HuH-7 (cell line): ENCODE data around the gene PRORP.
"Not testable (repeated sequence)": the region's sequence is repeated elsewhere in the genome, so short reads cannot be mapped to it uniquely, and the experiment has no call there.

Experiments used
- DNase-seq: peaks from one replicate; pipeline ENCODE4 v3.0.0; 2011; ENCODE audit warnings: low spot score

The PRORP gene

DNA sequence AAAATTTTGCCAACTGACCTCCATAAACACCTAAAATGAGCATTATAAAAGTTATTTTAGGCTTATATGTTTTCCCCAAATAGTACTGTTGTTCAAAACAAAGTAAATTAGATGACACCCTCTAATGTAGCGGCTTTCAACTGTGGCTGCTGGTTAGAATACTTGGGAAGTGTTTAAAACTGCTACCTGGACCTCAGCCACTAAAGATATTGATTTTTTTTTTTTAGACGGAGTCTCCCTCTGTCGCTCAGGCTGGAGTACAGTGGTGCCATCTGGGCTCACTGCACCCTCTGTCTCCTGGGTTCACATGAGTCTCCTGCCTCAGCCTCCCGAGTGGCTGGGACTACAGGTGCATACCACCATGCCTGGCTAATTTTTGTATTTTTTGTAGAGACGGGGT is 16.2 kb downstream of the PRORP start:
- DNase-seq, result no peak

- no peak for DNase-seq
These were observed 18.6 kb downstream of the PRORP start for GRCh38 chr14:35140718-35141581.

DNA sequence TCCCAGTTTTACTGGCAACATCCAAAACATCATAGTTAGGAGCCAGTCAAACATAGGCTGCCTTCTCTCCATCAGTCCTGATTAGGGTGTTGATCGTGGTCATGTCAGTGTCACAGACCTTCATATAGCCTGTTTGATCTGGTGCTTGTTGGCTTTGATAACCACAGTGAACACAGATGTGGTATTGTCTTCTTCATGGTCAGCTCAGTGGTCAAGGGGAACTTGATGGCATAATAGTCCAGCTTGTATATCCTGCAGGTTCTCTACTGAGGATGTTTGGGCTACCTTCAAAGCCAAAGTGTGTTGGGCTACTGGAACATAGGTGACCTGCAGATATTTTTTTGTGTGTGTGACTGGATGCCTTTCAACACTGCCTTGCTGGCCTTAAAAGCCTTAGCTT is 21.7 kb downstream of the PRORP start:
- DNase-seq, result no peak

DNA sequence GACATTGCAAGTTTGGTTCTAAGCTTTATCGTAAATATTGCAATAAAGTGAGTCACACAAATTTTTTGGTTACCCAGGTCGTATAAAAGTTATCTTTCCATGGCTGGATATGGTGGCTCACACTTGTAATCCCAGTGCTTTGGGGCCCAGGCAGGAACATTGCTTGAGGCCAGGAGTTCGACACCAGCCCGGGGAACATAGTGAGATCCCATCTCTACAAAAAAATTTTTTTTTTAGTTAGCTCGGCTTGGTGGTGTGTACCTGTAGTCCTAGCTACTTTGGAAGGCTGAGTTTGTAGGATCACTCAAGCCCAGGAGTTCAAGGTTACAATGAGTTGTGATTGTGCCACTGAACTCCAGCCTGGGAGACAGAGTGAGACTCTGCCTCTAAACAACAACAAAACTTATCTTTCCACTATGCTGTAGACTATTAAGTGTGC is 24.4 kb downstream of the PRORP start:
- no peak for DNase-seq

DNA sequence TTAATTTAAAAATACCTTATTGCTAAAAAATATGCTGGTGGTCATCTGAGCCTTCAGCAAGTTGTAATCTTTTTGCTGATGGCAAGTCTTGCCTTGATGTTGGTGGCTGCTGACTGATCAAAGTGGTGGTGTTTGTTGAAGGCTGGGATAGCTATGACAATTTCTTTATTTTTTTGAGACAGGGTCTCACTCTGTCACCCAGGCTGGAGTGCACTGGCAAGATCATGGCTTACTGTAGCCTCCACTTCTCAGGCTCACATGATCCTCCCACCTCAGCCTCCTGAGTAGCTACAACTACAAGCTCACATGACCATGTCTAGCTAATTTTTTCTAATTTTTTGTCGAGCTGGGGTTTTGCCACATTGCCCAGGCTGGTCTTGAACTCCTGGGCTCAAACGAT is 24.8 kb downstream of the PRORP start:
- no peak for DNase-seq

GRCh38 chr14:35147711-35148110 is 25.4 kb downstream of the PRORP start:
- no peak for DNase-seq

- no peak for DNase-seq
These were observed 26.9 kb downstream of the PRORP start for GRCh38 chr14:35149239-35149638.

GRCh38 chr14:35152531-35152930 is 30.2 kb downstream of the PRORP start:
- not testable (repeated sequence) for DNase-seq

GRCh38 chr14:35154016-35154415 is 31.7 kb downstream of the PRORP start:
- DNase-seq, result no peak

DNA sequence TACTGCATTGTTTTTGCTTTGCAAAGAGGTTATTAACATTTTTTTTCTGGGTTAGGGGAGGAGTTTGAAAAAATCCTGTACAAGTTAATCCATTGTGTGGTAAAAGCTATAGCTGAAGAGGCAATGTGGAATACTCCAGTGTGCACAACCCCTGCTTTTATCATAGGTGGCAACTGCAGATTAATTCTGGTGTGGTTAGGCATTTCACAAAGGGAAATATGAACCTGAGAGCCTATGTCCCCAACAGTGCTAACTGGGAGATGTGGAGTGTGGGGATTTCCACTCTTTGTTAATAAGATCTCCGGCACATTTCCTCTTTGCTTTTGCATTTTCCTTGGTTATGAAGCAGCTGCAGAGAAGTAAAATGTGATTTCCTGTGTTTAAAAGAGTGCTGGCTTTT is 33.6 kb downstream of the PRORP start:
- DNase-seq, result peak; percentile 20

DNA sequence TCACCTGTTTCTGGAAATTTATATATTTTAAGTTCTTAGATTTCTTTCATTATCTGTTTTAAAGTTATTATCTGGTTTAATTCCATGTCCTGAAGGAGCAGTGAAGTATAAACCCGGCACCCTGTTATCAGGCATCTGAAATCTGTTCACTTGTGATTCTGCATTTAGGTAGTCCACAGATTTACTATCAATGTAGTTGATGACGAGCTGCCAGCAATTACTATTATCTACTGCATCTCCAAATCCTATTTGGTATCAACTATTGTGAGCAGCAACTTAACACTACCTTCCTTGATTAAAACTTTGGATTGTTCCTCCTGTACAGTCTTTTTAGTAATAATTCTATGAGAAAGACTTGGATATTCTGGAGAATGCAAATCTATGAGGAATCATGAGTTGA is 36.1 kb downstream of the PRORP start:
- no peak for DNase-seq

- no peak for DNase-seq
These were observed 36.8 kb downstream of the PRORP start for GRCh38 chr14:35158951-35159653.

DNA sequence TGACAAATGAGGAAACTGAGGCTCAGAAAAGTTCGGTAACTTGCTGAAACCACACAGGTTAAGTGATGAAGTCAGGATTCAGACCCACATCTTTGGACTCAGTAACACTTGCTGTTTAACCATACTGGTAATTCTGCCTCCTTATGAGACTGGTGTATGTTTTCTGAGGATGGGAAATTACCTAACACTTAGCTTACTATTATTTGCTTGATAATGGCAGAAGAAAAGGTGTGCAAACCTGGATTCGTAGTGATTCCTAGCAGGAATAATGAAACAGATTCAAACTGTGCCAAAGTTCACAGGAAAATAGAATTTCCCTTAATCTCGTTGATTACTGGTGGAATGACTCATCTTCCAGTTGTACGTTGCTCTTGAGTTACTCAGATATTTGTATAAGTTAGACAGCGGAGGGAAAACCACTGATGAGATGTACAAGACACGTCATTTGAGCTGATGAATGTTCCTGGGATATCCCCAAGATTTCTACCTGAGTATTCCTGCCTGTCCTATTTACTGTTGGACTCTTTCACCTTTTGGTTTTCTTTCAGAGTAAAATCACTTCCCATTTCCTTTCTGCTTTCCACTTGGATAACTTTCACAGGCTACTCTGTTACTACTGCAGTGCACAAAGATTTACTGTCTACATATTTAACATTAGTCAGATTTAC is 37.5 kb downstream of the PRORP start:
- DNase-seq, result no peak

DNA sequence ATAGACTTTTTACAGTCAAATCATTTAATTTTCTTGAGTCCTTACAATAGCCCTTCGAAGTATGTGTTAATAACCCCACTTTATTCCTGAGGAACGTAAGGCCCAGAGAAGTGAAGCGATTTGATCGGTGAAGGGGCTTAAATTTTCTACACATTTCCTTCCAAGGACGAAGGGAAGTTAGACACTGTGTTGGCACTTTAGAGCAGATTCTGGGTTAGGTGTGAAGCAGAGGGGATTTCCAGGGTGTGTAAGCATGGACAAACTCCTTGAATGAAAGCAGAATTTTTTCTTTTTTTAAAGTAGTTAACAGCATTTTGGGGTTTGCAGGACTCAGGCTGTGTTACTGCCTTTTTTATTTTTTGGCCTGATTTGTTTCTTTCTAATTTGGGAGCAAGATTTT is 38.9 kb downstream of the PRORP start:
- DNase-seq, result no peak

- no peak for DNase-seq
These were observed 41.0 kb downstream of the PRORP start for GRCh38 chr14:35163384-35163783.

- DNase-seq, result no peak
These were observed 42.5 kb downstream of the PRORP start for GRCh38 chr14:35164849-35165248.

DNA sequence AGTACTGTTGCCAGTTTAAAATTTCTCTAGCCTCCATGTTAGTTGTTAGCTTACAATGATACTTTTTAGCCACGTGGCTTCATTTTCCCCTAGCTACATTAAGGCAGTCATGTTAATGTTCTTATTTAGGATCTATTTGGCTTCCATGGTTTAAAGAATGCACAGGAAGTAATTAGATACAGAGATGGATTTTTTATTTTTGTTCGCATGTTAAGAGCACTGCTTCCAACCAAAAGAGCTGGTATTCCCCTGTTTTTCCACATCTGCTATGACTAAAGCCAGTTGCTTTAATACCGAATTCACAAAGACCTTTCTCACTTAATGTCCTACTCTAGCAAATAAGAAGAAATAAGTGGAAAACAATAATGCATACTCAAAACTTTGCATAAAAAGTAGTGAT is 45.1 kb downstream of the PRORP start:
- DNase-seq, result no peak
